ENCODE data around the gene RIOK1. TPM values are rescaled to one million over a fixed set of nuclear protein-coding genes. Genes with fewer than 3 reads are reported as not detected.

The RIOK1 gene
- total and polyA plus RNA-seq, 7 donors: 8.5 to 27.7 (median 22.0) TPM

DNA sequence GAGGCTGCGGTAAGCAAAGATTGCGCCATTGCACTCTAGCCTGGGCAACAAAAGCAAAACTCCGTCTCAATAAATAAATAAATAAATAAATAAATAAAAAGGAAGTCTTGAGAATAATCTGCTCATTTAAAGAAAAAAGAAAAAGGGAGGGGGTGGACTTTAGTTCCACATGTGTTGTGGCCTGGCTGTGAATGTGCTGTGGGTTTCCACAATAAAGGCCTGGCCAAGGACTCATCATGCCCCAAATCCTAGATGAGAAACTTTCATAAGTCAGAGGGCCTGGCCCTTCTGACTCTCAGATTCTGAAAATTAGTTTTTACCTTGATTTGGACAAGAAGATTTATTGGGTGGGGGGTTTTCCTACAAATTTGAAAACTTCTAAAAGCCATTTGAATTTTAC is 48.4 kb downstream of the RIOK1 start:
- TF ChIP-seq, protein P1, sequence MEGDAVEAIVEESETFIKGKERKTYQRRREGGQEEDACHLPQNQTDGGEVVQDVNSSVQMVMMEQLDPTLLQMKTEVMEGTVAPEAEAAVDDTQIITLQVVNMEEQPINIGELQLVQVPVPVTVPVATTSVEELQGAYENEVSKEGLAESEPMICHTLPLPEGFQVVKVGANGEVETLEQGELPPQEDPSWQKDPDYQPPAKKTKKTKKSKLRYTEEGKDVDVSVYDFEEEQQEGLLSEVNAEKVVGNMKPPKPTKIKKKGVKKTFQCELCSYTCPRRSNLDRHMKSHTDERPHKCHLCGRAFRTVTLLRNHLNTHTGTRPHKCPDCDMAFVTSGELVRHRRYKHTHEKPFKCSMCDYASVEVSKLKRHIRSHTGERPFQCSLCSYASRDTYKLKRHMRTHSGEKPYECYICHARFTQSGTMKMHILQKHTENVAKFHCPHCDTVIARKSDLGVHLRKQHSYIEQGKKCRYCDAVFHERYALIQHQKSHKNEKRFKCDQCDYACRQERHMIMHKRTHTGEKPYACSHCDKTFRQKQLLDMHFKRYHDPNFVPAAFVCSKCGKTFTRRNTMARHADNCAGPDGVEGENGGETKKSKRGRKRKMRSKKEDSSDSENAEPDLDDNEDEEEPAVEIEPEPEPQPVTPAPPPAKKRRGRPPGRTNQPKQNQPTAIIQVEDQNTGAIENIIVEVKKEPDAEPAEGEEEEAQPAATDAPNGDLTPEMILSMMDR (IDR thresholded peaks at IDR 0.05): no peak
- Histone ChIP-seq H3K27ac (no peak overlapping the region), H3K4me1 (no peaks in the 10 kb centered on the region), H3K36me3 (ENCODE audit: insufficient read depth in 1 of 2, low read depth in 1 of 2) (no peaks in the 10 kb centered on the region), H3K4me3 (no peak overlapping the region), H3K9me3 (no peaks in the 10 kb centered on the region), H3K27me3 (ENCODE audit: insufficient read depth in 3 of 3, low read length in 2 of 3) (peaks cover 0 to 6% (median 2%) of the 10 kb centered on the region in 3 donors)
- intact Hi-C loops (cut with DNase I): no loop called here
- ATAC-seq (no peak), DNase-seq (no peak)
- WGBS, 3 donors: 96 to 100% (median 97%) methylated on average over 3 of the region's 3 CpGs

DNA sequence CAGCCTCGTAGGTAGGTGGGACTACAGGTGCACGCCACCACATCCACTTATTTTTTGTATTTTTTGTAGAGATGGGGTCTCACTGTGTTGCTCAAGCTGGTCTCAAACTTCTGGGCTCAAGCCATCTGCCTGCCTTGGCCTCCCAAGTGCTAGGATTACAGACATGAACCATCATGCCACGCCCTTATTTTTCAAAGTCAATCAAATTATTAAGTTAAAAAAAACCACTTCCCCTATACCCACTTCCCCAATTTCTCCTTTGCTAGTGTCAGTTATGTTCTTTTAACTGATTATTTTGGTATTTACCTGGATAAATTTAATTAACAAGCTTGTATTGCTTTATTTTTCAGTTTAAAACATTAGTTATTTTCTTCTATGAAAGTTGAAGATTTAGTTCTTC is 49.6 kb downstream of the RIOK1 start:
- H3K9me3 ChIP-seq: no peaks in the 10 kb centered on the region
- intact Hi-C loops (cut with DNase I): no loop called here
- no peak overlapping the region for H3K4me3 ChIP-seq
- TF ChIP-seq, protein P1 (IDR thresholded peaks at IDR 0.05): no peak
- H3K36me3 ChIP-seq (ENCODE audit: insufficient read depth in 1 of 2, low read depth in 1 of 2): no peaks in the 10 kb centered on the region
- no peak overlapping the region for H3K27ac ChIP-seq
- ATAC-seq (no peak), DNase-seq (no peak)
- peaks cover 0 to 8% (median 0%) of the 10 kb centered on the region in 3 donors for H3K27me3 ChIP-seq (ENCODE audit: insufficient read depth in 3 of 3, low read length in 2 of 3)
- 78 to 86% (median 79%) methylated on average over 3 of the region's 3 CpGs for WGBS, 3 donors
- no peaks in the 10 kb centered on the region for H3K4me1 ChIP-seq

DNA sequence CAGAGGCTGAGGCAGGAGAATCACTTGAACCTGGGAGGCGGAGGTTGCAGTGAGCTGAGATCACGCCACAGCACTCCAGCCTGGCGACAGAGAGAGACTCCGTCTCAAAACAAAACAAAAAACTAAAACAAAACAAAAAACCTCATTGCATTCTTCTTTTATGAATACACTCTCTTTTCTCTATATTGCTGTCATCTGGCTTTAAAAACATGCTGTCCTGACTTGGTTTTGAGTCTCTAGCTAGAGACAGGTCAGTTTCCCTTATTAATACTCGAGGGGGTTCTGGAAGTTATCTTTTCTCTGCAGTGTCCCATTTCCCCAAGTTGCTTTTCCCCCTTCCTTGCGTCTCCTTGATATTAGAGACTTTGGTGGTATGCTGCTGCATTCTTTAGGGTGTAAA is 50.9 kb downstream of the RIOK1 start:
- DNase-seq: no peak
- Histone ChIP-seq H3K27ac (no peak overlapping the region), H3K36me3 (ENCODE audit: insufficient read depth in 1 of 2, low read depth in 1 of 2) (no peaks in the 10 kb centered on the region), H3K9me3 (no peaks in the 10 kb centered on the region), H3K4me1 (no peaks in the 10 kb centered on the region), H3K27me3 (ENCODE audit: insufficient read depth in 3 of 3, low read length in 2 of 3) (peaks cover 0 to 8% (median 0%) of the 10 kb centered on the region in 3 donors), H3K4me3 (no peak overlapping the region)
- no peak for ATAC-seq
- intact Hi-C loops (cut with DNase I): no loop called here
- TF ChIP-seq, protein P1 (IDR thresholded peaks at IDR 0.05): no peak
- 60 to 66% (median 64%) methylated on average over 6 of the region's 6 CpGs for WGBS, 3 donors

DNA sequence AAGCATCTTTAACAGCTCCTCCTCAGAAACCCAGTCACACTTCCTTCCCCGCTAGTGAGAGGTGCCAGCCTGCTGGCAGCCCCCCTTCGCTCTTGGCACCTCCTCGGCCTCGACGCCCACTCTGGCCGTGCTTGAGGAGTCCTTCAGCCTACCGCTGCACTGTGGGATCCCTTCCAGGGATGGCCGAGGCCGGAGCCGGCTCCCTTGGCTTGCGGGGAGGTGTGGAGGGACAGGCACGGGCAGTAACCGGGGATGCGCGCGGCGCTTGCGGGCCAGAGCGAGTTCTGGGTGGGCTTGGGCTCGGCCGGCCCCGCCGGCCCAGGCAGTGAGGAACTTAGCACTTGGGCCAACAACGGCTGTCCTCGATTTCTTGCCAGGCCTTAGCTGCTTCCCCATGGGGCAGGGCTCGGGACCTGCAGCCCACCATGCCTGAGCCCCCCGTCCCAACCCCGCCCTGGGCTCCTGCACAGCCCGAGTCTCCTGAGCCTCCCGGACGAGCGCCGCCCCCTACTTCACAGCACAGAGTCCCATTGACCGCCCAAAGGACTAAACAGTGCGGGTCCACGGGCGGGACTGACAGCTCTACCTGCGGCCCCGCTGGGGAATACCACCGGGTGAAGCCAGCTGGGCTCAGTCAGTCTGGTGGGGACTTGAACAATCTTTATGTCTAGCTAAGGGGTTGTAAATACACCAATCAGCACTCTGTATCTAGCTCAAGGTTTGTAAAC is 51.6 kb downstream of the RIOK1 start:
- H3K9me3 ChIP-seq: no peaks in the 10 kb centered on the region
- no peak overlapping the region for H3K4me3 ChIP-seq
- TF ChIP-seq, protein P1 (IDR thresholded peaks at IDR 0.05): no peak
- no peaks in the 10 kb centered on the region for H3K4me1 ChIP-seq
- ATAC-seq: no peak
- 84 to 87% (median 86%) methylated on average over 39 to 40 of the region's 40 CpGs for WGBS, 3 donors
- no peak overlapping the region for H3K27ac ChIP-seq
- intact Hi-C loops (cut with DNase I): no loop called here
- DNase-seq: no peak
- peaks cover 0 to 6% (median 4%) of the 10 kb centered on the region in 3 donors for H3K27me3 ChIP-seq (ENCODE audit: insufficient read depth in 3 of 3, low read length in 2 of 3)
- no peaks in the 10 kb centered on the region for H3K36me3 ChIP-seq (ENCODE audit: insufficient read depth in 1 of 2, low read depth in 1 of 2)

DNA sequence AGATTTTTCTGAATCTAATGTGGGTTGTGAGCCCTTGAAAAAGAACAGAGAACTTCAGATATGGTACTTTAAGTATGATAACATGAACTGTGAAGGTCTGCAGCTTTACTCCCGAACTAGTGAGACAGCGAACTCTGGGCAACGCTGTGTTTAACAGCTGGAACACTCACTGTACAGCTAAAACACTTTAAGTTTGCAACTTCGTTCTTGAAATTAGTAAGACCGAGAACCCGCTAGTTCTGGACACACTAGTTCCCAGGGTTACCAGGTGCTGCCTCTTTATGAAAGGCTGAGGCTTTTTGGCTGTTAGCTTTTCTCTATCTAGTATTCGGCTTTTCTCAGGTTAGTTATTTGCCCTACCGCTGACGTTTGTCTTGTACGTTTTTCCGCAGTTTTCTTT is 52.9 kb downstream of the RIOK1 start:
- TF ChIP-seq, protein P1 (IDR thresholded peaks at IDR 0.05): no peak

More for the DNA sequence above, 52.9 kb downstream of the RIOK1 start:
- 86 to 96% (median 93%) methylated on average over 11 of the region's 11 CpGs for WGBS, 3 donors
- intact Hi-C loops (cut with DNase I): no loop called here
- peaks cover 0 to 10% (median 5%) of the 10 kb centered on the region in 3 donors for H3K27me3 ChIP-seq (ENCODE audit: insufficient read depth in 3 of 3, low read length in 2 of 3)
- H3K36me3 ChIP-seq (ENCODE audit: insufficient read depth in 1 of 2, low read depth in 1 of 2): no peaks in the 10 kb centered on the region
- H3K4me3 ChIP-seq: no peak overlapping the region
- H3K4me1 ChIP-seq: no peaks in the 10 kb centered on the region
- no peak overlapping the region for H3K27ac ChIP-seq
- ATAC-seq: no peak
- no peaks in the 10 kb centered on the region for H3K9me3 ChIP-seq
- no peak for DNase-seq

All from psoas muscle (tissue), 8 donors.